Activated CD4-positive, CD25-positive, alpha-beta regulatory T cell (primary cell): ENCODE data around the gene RPS5.
"Not testable (repeated sequence)": the region's sequence is repeated elsewhere in the genome, so short reads cannot be mapped to it uniquely, and the experiment has no call there.

Source experiments
- DNase-seq, 4 experiments: peaks; one replicate each; lab custom pipeline; 2025; lab: John Stamatoyannopoulos, UW

RPS5 gene

DNA sequence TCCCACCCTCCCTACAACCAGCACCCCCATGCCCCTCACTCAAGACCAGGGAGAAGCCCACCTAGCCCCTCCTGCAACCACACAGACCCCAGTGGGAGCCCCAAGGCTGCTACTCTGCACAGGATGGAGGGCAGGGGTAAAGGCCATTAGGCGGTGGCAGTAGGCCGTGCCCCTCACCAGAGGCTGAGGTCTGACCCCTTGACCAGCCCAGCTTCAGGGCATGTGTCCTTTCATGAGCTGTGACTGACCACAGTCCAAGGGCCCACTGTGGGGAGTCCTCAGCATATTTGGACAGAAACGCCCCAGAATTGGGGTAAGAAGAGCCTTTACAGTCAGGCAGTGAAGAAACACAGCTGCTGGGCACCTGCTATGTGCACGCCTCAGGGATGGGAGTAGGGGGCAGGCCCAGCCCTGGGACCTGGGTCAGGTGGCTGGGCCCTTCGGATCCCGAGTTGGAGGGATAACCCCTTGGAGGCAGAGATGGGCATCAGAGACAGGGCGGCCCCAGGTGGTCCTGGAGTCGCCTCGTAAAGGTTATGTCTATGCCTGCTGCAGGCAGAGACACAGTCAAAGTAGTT is 1.7 kb upstream of the RPS5 start:
- no peak for DNase-seq

DNA sequence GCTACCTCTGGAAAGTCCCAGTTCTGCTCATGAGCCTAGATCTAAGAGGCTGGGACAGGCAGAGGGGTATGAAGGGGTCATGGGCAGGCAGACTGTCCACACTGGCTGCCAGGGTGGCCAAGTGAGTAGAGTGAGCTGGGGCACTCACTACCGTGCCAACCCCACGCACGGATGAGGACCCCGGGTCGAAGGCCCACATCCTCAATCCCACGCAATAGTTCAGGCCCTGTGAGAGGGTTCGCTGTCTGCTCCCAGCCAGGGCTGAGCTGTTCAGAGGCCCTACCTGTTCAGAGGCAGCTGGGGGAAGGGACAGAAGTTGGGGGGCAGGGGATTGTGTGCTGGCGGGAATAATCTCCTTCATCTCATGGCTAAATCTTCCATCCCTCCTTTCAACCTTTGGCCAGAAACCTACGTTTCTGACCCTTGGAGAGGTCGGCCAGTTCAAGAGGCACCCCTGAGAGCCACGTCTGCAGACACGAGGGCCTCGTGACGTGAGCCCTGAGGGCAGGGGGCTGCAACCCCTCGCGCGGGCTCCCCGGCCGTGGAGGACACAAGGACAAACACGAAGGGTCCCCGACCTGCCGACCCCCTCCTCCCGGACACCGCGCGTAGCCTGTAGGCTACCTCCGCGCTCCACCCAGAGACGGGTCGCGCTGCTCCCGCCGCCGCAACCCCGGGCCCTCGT is 1.0 kb upstream of the RPS5 start:
- no peak for DNase-seq

DNA sequence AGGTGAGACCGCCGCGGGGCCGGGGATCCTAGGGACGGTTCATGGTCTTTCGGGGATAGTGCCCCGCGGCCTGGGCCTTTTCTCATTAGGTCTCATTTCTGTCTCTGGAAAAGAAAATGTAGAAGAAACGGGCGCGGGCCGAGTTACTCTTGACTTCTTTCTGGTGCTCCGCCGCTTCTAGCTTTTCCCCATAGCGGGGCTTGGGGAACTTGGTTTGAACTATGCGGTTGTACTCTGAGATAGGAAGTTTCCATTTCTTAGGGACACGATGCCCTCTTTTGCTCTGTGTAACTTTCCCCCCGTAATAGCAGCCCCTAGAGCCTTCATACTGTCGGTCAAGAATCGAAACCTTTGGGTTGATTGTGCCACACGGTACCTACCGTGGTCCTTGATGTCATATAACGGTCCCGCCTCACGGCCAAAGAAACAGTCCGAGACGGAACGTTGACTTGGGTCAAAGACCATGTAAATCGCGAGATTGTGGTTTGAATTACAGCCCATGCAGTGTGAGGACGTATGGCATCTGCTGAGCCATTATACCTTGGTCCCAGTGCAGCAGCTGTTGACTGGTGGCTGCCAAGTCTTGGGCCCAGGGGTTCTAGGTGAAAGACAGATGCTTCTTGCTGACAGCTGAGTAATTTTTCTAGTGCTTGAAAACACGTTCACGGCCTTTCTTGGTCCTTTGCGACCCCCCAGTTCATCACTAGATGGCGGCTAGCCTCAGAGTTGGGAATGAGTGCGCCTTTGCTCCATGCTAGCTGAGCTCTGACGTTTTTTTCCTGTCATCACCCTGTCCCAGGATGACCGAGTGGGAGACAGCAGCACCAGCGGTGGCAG is 487 bp downstream of the RPS5 start:
- no peak for DNase-seq

DNA sequence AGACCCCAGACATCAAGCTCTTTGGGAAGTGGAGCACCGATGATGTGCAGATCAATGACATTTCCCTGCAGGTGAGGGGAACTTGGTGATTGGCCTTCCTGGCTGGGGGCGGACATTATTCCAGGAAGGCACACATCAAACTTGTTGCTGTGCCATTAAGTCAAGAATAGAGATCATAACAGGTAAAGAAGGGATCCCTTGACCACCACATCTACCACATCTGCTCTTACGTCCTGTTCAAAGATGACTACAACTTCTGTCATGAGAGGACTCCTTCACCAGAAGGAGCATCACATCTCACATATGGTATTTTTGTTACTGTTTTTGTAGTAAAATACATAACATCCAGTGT is 1.1 kb downstream of the RPS5 start:
- DNase-seq: no peak

DNA sequence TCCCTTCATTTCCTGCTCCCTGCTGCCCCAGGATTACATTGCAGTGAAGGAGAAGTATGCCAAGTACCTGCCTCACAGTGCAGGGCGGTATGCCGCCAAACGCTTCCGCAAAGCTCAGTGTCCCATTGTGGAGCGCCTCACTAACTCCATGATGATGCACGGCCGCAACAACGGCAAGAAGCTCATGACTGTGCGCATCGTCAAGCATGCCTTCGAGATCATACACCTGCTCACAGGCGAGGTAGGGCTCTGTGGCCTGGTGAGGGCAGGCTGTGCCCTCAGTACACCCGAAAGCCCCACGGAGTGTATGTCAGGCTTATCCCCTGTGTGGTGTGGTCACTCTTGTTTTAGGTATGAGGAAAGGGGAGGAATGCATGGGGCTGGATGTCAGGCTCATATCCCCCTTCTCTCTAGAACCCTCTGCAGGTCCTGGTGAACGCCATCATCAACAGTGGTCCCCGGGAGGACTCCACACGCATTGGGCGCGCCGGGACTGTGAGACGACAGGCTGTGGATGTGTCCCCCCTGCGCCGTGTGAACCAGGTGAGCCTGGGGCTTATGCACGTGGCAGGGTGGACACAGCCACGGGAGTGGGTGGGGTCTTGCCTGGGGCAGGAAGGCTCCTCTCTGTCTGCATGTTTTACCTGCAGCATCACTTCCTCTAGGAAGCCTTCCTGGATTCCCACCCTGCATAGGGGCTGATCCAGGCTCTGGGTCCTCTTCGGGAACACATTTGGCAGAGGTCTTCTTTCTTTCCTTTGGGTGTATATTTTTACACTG is 6.1 kb downstream of the RPS5 start:
- no peak for DNase-seq

DNA sequence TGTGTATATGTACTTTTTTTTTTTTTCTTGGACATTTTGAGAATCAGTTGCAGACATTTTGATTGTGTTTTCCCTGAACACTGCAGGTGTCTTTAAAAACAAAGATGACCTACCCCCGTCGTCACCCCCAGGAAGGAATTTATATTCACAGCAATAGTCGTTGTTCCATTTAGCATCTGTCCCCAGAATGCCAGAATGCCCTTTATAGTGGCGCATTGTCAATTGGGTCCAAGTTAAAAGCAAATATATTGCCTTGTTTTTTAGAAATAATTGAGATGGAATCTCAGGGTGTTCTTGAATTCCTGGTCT is 6.6 kb downstream of the RPS5 start:
- DNase-seq: no peak

DNA sequence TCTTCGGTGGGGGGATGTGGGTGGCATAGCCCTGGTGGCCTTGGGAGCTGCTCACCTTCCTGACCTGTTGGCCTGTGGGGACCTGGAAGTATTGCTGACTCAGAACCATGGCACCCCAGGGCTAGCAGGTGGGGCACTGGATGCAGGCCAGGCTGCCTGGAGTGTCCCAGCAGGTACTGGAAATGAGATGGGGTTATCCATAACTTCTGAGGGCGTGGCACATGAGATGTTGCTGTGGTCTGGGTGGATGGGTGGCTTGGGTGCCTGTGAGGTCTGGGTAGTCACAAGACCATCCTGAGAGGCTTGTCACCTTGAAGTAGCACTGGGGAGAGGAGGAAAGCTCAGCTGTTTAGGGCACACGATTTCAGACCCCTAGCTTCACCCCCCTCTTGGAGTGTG is 7.8 kb downstream of the RPS5 start:
- no peak for DNase-seq

DNA sequence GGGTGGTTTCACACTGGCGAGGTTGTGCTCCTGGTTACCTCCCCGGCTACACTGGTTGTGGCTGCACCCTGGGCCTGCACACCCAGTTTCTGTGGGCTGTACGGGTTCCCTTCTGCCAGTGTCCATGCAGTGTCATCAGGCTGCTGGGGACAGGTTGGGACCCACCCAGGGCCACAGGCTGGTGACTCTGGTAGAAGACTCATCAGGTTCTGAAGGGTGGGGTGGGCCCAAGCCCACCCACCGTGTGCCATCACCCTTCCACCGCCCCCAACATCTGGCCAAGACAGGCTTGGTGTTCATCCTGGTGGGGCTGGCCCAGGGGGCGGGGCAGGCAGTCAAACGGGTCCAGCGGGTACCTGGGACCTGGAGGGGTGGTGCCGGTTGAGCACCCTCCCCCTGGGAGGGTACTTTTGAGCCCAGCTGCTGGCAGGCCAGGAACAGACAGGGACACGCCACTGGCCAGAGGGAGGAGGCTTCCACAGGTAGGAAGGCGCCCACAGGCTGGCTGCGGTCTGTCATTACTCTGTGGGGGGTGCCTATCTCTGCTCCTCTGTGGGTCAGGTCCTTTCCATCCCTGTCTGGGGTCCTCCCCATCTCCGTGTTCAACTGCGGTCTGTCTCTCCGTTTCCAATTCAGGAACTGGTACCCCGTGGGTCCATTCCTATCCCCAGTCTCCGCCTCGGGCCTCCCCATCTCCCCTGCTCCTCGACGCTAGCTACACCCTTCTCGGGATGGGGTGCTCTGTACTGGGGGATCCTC is 8.3 kb downstream of the RPS5 start, which contains the start of gene RNF225:
Gene RNF225 (plus strand): TSS at position 437 of the 759 bp plus-strand sequence. CDS start 434 bp downstream, outside the sequence.
- no peak for DNase-seq

DNA sequence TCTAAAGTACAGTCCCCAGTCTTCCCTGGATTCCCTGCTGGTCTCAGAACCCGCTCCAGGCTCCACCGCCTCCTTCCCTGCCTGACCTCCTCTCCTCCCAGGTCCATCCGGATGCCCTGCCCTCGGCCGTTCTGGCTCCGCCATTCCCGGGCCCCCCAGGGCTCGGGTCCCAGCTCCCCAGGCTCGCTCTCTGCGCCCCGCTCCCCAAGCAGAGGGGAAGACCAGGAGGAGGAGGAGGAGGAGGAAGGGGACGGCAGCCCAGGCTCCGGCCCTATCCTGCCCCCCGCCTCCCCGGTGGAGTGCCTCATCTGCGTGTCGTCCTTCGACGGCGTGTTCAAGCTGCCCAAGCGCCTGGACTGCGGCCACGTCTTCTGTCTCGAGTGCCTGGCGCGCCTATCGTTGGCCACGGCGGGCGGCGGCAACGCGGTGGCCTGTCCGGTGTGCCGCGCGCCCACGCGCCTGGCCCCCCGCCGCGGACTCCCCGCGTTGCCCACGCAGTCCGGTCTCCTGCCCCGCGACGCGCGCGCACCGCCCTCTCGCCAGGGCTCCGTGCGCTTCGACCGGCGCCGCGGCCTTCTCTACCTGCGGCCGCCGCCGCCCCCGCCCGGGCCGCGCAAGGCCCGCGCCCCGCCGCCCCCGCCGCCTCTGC is 9.0 kb downstream of the RPS5 start:
- no peak for DNase-seq

DNA sequence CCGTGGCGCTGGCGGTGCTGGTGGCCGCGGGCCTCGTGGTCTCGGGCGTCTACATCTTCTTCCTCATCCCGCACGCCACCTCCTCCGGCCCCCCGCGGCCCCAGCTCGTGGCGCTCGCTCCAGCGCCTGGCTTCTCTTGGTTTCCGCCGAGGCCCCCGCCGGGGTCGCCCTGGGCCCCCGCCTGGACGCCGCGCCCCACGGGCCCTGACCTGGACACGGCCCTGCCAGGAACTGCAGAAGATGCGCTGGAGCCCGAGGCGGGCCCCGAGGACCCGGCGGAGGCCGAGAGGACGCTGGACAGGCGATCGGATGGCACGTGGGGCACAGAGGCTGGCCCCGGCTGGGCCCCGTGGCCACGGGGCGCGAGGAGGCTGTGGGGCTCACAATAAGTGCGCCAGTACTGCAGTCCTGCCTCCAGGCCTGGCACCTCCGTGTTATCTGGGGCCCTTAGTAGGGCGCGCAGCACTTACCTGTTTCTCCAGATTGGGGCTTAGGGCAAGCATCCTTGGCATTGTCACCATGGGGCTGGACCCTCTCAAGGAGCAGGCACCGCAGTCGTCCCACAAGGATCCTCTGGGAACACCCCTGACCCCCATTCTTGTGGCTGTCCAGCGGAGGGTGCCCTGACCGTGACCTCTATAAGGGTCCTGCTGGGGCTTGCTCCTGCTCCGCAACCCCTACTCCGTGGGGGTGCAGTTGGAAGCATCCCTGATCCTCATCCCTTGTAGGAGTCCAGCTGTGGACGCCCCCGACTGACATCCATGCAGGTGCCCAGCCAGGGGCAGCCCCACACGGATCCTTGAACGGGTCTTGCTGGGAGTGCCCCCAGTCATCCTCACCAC is 9.8 kb downstream of the RPS5 start:
- DNase-seq: no peak

DNA sequence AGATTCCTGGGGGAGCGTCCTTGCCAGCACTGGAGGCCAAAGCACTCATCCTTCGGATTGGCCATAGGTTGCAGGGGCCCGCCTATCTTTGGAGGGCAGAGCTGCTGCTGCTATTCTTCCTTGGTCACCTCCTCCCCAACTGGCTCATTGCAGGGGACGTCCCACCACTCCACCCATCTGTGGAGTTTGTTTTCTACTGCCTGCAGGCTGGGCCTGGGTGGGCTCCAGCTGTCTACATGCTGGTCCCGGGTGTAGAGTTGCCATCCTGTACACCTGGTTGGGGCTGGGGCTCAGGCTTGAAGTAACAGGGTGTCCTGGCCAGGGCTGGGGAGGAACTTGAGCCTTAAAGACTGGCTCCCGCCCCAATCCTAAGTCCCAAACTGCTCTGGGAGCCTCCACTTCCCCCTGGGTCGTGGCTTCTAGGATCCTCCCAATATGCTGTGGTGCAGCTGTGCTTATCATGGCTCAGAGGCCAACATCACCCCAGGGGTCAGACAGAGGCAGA is 10.5 kb downstream of the RPS5 start:
- DNase-seq: no peak

DNA sequence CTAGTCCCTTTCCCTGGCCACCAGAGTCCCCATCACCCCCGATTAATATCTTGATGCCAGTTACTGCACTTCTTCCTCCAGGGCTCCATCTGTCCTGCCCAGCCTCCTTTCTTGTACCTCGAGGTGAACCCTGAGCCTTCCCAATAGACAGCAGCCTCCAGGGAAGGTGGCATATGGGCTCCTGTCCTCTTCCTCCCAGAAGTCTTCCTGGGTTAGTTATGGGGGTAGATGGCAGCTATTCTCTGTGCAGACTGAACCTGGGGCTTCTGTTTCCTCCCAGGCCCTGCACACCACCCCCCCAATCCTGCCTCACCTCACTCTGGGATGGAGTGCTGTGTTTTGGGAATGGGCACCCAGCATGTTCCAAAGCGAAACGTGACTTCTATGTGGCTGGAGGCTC is 11.0 kb downstream of the RPS5 start:
- no peak for DNase-seq

DNA sequence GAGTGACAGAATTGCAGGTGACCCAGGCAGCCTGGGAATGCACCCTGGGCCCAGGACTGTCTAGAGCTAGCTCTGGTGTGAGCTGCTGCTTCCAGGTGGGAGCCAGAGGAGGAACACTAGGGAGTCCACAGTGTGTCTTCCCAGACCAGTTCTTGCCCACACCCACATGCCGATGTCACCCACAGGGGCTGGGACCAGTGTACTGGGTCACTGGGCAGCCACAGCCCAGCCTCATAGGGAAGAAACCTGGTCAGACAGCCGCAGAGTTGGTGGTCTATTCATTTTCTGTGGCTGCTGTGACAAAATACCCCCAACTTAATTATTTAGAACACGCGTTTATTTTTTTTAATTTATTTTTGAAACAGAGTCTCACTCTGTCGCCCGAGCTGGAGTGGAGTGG is 11.5 kb downstream of the RPS5 start:
- no peak for DNase-seq

DNA sequence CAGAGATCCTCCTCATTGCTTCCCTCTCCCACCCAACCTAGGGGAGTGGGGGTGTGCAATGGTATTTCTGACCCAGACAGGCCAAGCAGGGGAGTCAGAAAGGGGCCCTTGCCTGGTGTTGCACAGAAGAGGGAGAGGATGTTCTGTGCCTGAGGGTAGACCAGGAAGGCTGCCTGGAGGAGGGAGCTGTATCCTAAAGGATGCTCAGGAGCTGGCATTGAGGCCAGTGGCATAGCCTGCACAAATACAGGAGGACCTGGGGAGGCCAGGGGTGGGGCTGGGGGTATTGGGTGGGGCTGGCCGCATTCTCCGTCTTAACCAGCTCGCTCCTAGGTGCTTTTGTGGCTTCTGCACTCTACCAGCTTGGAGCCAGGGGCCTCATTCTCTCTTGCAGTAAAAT is 12.8 kb downstream of the RPS5 start:
- DNase-seq: no peak

DNA sequence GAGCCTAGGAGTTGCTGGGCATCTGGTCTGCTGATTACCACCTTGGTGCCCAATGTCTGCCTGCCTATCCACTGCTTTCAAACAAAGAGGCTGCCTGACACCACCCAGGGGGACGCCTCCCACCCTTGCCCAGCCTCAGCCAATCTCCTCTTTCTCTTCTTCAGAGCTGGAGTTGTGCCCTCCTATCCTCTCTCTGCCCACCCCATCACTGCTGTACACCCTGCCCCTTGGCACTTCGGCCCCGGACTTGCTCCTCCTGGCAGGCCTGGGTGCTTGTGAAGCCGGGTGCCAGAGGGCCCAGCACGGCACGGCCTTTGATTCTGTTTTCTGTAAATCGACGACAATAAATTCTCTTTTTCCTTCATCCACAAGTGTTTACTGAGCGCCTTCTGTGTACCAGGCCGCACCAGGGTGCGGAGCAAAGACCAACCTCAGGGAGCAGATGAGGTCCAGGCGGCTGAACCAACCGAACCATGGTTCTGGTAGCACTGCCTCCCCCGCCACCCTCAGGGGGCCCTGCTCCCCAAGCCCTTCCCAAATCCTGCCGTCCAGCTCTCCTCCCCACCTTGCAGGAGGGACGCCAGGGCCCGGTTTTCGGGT is 13.3 kb downstream of the RPS5 start:
- no peak for DNase-seq

DNA sequence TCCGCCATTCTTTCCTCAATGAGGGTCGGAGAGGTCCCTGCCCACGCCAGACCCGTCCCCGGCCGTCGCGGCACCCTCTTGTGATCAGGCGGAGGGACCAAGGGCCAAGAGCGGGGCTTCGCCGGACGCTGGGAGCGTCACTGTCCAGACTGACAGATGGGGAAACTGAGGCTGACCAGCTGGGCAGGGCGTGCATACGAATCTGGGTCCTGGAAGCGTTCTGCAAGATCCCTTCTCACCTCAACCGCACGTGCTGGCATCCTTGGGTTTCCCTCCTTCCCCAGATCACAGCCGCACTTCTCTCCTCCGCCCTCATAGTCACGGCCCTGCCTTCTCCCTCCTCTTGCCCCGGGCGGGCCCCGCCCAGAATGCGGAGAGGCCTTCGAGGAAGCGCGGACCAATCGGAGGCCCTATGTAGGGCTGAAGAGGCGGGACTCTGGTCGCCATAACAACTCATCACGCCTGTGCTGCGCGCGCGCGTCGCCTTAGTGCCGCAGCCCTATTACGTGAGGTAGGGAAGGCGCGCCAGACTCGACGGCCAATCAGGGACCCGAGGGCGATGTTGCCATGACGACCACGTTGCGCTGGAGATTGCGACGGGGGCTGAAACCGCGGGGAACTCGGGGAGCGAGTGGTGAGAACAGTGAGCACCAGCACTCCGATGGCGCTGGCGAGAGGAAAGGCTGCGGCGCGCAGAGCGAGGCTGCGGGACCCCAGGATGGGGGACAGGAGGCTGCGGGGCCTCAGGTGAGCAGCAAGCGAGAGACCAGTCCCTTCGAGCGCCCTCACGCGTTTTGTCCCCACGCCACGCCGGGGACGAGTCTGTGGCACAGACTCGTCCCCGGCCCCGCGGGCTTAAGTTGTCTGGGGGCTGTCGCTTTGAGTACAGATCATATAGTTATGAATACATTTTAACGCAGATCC is 14.1 kb downstream of the RPS5 start:
- DNase-seq: peak; percentile 92 to 98 (median 98)

DNA sequence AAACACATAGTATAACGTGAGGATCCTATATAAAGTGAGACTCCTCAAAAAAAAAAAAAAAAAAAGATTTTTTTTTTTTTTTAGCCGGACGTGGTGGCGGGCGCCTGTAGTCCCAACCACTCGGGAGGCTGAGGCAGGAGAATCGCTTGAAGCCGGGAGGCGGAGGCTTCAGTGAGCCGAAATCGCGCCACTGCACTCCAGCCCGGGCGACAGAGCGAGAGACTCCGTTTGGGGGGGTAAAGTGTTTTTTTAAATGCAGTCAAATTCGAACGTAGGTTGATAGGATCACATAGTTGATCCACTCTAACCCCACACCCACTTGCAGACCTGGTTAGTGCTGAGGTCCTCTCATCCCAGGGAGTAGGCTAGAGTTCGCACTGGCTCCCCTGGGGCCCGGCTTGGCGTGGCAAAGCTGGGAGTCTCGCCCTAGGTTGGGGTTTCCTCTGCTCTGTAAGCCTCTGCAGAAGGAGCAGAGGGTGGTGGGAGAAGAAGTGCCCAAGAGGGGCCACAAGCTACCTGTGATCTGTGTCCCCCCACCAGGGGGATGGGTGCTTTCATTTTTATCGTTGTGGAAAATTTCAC is 14.9 kb downstream of the RPS5 start:
- DNase-seq: no peak

DNA sequence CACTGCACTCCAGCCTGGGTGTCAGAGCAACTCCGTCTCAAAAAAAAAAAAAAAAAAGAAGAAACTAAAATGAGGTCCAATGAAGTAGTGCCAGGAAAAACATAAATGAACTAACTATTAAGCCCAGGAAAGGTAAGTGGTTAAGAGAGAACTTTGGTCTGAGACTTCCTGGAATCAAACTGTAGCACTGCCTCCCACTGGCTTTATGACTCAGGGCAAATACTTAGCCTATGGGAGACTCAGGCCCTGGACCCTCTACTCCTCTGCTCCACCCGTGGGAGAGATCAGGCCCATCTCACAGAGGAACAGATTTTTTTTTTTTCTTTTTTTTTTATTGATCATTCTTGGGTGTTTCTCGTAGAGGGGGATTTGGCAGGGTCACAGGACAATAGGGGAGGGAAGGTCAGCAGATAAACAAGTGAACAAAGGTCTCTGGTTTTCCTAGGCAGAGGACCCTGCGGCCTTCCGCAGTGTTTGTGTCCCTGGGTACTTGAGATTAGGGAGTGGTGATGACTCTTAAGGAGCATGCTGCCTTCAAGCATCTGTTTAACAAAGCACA is 16.9 kb downstream of the RPS5 start:
- DNase-seq: not testable (repeated sequence)
